Caco-2 (cell line): ENCODE measurements around the gene TTC14. TPM values are rescaled to one million over a fixed set of nuclear protein-coding genes. Genes with fewer than 3 reads are reported as not detected.

Source experiments
- BruUV-seq: library from RNA; stranded (reverse); fragments of 400-500 nt; replicated peaks from 2 replicates; lab custom pipeline; 2021; lab: Mats Ljungman, UMichigan
- CTCF ChIA-PET: fragments of 300-600 bp; sonication (Branson Sonifier 250); formaldehyde crosslinking; loops from one replicate; lab custom pipeline; 2022; ENCODE audit warnings: antibody characterized with exemption; lab: Charles Lee
- POLR2A ChIA-PET: fragments of 300-600 bp; sonication (Branson Sonifier 250); formaldehyde crosslinking; loops from one replicate; lab custom pipeline; 2022; ENCODE audit warnings: antibody characterized with exemption; lab: Charles Lee
- DNase-seq, 2 experiments: peaks; one replicate each; pipeline versions ENCODE4 v3.0.0 to v3.0.0-alpha.2; 2020 to 2022
- H3K27me3 ChIP-seq: replicated peaks from 2 replicates; pipeline ENCODE4 v1.6.0; 2011; ENCODE audit warnings: low read length; ENCODE audit not compliant: control insufficient read depth, insufficient read depth
- H3K36me3 ChIP-seq: 2 replicates; pipeline ENCODE4 v1.5.1; 2011; ENCODE audit warnings: low read length; ENCODE audit not compliant: control insufficient read depth, insufficient read depth
- H3K4me1 ChIP-seq: fragments of 250-450 bp; sonication (Bioruptor Pico); 2 replicates; pipeline ENCODE4 v1.5.1; 2020; ENCODE audit warnings: mild to moderate bottlenecking
- H3K4me3 ChIP-seq: 2 replicates; pipeline ENCODE4 v1.5.1; 2011; ENCODE audit warnings: low read depth, mild to moderate bottlenecking, control low read depth, low read length
- H3K9me3 ChIP-seq: fragments of 250-450 bp; sonication (Bioruptor Pico); 2 replicates; pipeline ENCODE4 v1.5.1; 2020; ENCODE audit warnings: mild to moderate bottlenecking, moderate library complexity
- H3K27ac Mint-ChIP-seq: one replicate; pipeline ENCODE4 v1.8.0; 2022; ENCODE audit warnings: mixed read lengths; ENCODE audit not compliant: unreplicated experiment
- H3K27me3 Mint-ChIP-seq: one replicate; pipeline ENCODE4 v1.8.0; 2022; ENCODE audit warnings: mixed read lengths; ENCODE audit not compliant: insufficient read depth, unreplicated experiment
- H3K36me3 Mint-ChIP-seq: one replicate; pipeline ENCODE4 v1.8.0; 2022; ENCODE audit warnings: mild to moderate bottlenecking, mixed read lengths; ENCODE audit not compliant: insufficient read depth, unreplicated experiment
- H3K4me1 Mint-ChIP-seq: one replicate; pipeline ENCODE4 v1.8.0; 2022; ENCODE audit warnings: low read depth, mixed read lengths; ENCODE audit not compliant: unreplicated experiment
- H3K4me3 Mint-ChIP-seq: one replicate; pipeline ENCODE4 v1.8.0; 2022; ENCODE audit warnings: mild to moderate bottlenecking, moderate library complexity, mixed read lengths; ENCODE audit not compliant: unreplicated experiment
- H3K9me3 Mint-ChIP-seq: one replicate; pipeline ENCODE4 v1.8.0; 2022; ENCODE audit warnings: mixed read lengths; ENCODE audit not compliant: unreplicated experiment
- CTCF ChIP-seq, 2 experiments: fragments of 200-600 bp in 1 of 2; IDR thresholded peaks; 1 replicate in 1 of 2; 2 replicates in 1 of 2; pipeline versions ENCODE4 v1.5.1 to v1.8.0; 2011 to 2022; ENCODE audit warnings: antibody characterized with exemption in 1 of 2, control low read depth in 1 of 2, inconsistent platforms in 1 of 2, low read depth in 1 of 2, low read length in 1 of 2, mild to moderate bottlenecking in 1 of 2, moderate library complexity in 1 of 2; ENCODE audit not compliant: insufficient read depth in 1 of 2, severe bottlenecking in 1 of 2, unreplicated experiment in 1 of 2
- intact Hi-C: fragments of 100-400 bp; cut with micrococcal nuclease; formaldehyde crosslinking; loops from one replicate; pipeline ENCODE4 v1.10.0; 2022; ENCODE audit not compliant: unreplicated experiment
- total RNA-seq: library from RNA; stranded (reverse); gene quantifications from 2 replicates; pipeline ENCODE4 v1.2.3, GENCODE V29; 2022

The TTC14 gene
- total RNA-seq, 1 experiment from 2014 or later: 39.7 TPM

DNA sequence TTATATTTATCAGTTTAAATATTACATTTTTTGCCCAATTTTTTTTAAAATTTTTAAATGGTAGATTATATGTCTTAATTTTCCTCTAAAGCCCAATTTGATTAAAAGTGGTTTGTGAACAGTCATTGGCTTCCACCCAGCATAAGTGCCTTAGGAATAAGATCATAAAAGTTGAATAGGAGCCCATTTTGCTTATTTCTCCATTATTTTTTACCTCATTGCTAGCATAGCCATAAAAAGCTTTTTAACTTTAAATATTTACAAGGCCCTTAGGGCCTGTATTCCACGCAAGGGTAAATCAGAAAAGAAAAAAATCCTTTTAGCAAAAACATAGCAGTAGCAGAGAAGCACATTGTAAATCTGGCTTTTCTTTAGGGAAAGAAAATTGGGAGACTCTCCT is 9.0 kb downstream of the TTC14 start:
- CTCF ChIA-PET: no interaction called here
- H3K36me3 ChIP-seq: no peaks in the 10 kb centered on the region
- no peaks in the 10 kb centered on the region for H3K27me3 Mint-ChIP-seq
- DNase-seq: no peak
- no peak overlapping the region for H3K4me3 Mint-ChIP-seq
- H3K27me3 ChIP-seq: no peaks in the 10 kb centered on the region
- intact Hi-C loops: no loop called here
- no peaks in the 10 kb centered on the region for H3K4me1 ChIP-seq
- H3K4me3 ChIP-seq: no peak overlapping the region
- no peak for TF ChIP-seq CTCF (IDR thresholded peaks at IDR 0.05; ENCODE audit: insufficient read depth in 1 of 2, low read depth in 1 of 2, low read length in 1 of 2, severe bottlenecking in 1 of 2, unreplicated experiment in 1 of 2)
- POLR2A ChIA-PET: no interaction called here
- H3K4me1 Mint-ChIP-seq: no peaks in the 10 kb centered on the region
- H3K27ac Mint-ChIP-seq: no peak overlapping the region
- H3K9me3 Mint-ChIP-seq: no peaks in the 10 kb centered on the region
- no peaks in the 10 kb centered on the region for H3K9me3 ChIP-seq
- H3K36me3 Mint-ChIP-seq: peaks cover 35% of the 10 kb centered on the region
- no TSS peak for BruUV-seq

DNA sequence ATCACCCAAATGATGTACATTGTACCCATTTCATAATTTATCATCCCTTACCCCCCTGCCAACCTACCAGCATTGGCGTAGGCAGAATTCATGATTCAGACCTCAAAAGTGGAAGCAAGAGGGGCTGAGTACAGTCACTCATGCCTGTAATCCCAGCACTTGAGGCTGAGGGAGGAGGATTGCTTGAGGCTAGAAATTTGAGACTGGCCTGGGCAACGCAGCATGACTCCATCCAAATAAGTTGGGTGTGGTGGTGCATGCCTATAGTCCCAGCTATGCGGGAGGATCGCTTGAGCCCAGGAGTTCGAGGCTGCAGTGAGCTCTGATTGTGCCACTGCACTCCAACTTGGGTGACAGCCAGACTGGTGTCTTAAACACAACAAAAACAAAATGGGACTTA is 10.4 kb downstream of the TTC14 start:
- H3K36me3 ChIP-seq: no peaks in the 10 kb centered on the region
- BruUV-seq: no TSS peak
- intact Hi-C loops: no loop called here

GRCh38 chr3:180615954-180616353 is 14.0 kb downstream of the TTC14 start:
- CTCF ChIA-PET: no interaction called here
- Mint-ChIP-seq H3K9me3 (no peaks in the 10 kb centered on the region), H3K27me3 (no peaks in the 10 kb centered on the region), H3K36me3 (peaks cover 9% of the 10 kb centered on the region), H3K4me3 (no peak overlapping the region), H3K27ac (no peak overlapping the region), H3K4me1 (no peaks in the 10 kb centered on the region)
- Histone ChIP-seq H3K4me3 (no peak overlapping the region), H3K27me3 (no peaks in the 10 kb centered on the region), H3K9me3 (no peaks in the 10 kb centered on the region), H3K36me3 (no peaks in the 10 kb centered on the region), H3K4me1 (no peaks in the 10 kb centered on the region)
- no peak for DNase-seq
- POLR2A ChIA-PET: no interaction called here
- intact Hi-C loops: no loop called here
- TF ChIP-seq CTCF (IDR thresholded peaks at IDR 0.05; ENCODE audit: insufficient read depth in 1 of 2, low read depth in 1 of 2, low read length in 1 of 2, severe bottlenecking in 1 of 2, unreplicated experiment in 1 of 2): no peak
- BruUV-seq: no TSS peak

More for the DNA sequence above, 10.4 kb downstream of the TTC14 start:
- Mint-ChIP-seq H3K27ac (no peak overlapping the region), H3K4me1 (no peaks in the 10 kb centered on the region), H3K27me3 (no peaks in the 10 kb centered on the region), H3K4me3 (no peak overlapping the region), H3K36me3 (peaks cover 30% of the 10 kb centered on the region), H3K9me3 (no peaks in the 10 kb centered on the region)
- no peak for DNase-seq
- Histone ChIP-seq H3K4me1 (no peaks in the 10 kb centered on the region), H3K4me3 (no peak overlapping the region), H3K9me3 (no peaks in the 10 kb centered on the region), H3K27me3 (no peaks in the 10 kb centered on the region)
- ChIA-PET CTCF (no interaction called here), POLR2A (no interaction called here)
- TF ChIP-seq CTCF (IDR thresholded peaks at IDR 0.05; ENCODE audit: insufficient read depth in 1 of 2, low read depth in 1 of 2, low read length in 1 of 2, severe bottlenecking in 1 of 2, unreplicated experiment in 1 of 2): no peak
